Nephron progenitor cell (in vitro differentiated cells): ENCODE measurements around the gene MYO1E.
A peak's percentile ranks its signal among the peaks of the same experiment; 100 is the strongest.

ENCODE experiments used
- DNase-seq: peaks from one replicate; pipeline ENCODE4 v3.0.0; 2021
- H3K27ac Mint-ChIP-seq: 2 replicates; pipeline ENCODE4 v1.8.0; 2021; ENCODE audit warnings: mild to moderate bottlenecking, moderate library complexity, mixed read lengths
- H3K27me3 Mint-ChIP-seq: 2 replicates; pipeline ENCODE4 v1.8.0; 2021; ENCODE audit warnings: mild to moderate bottlenecking, low read depth, mixed read lengths; ENCODE audit not compliant: poor library complexity
- H3K36me3 Mint-ChIP-seq: 2 replicates; pipeline ENCODE4 v1.8.0; 2021; ENCODE audit warnings: low read depth, mixed read lengths
- H3K4me1 Mint-ChIP-seq: 2 replicates; pipeline ENCODE4 v1.8.0; 2021; ENCODE audit warnings: mixed read lengths
- H3K4me3 Mint-ChIP-seq: 2 replicates; pipeline ENCODE4 v1.8.0; 2021; ENCODE audit warnings: mild to moderate bottlenecking, moderate library complexity, mixed read lengths
- H3K9me3 Mint-ChIP-seq: 2 replicates; pipeline ENCODE4 v1.8.0; 2021; ENCODE audit warnings: mild to moderate bottlenecking, moderate library complexity, mixed read lengths
- TF ChIP-seq, protein P1 (sequence below): fragments of 200-600 bp; sonication (generic); IDR thresholded peaks from 2 replicates; pipeline ENCODE4 v1.5.0; 2021; ENCODE audit warnings: antibody characterized with exemption

The MYO1E gene

GRCh38 chr15:59259137-59259943 is 113.3 kb downstream of the MYO1E start:
- Mint-ChIP-seq H3K4me3 (no peak overlapping the region), H3K36me3 (peaks cover 4% of the 10 kb centered on the region), H3K27ac (no peak overlapping the region)

GRCh38 chr15:59258317-59258716 is 114.4 kb downstream of the MYO1E start:
- H3K27ac Mint-ChIP-seq, result peak overlapping the region; percentile 61
- no peaks in the 10 kb centered on the region for H3K9me3 Mint-ChIP-seq
- DNase-seq, result no peak
- TF ChIP-seq, protein P1, sequence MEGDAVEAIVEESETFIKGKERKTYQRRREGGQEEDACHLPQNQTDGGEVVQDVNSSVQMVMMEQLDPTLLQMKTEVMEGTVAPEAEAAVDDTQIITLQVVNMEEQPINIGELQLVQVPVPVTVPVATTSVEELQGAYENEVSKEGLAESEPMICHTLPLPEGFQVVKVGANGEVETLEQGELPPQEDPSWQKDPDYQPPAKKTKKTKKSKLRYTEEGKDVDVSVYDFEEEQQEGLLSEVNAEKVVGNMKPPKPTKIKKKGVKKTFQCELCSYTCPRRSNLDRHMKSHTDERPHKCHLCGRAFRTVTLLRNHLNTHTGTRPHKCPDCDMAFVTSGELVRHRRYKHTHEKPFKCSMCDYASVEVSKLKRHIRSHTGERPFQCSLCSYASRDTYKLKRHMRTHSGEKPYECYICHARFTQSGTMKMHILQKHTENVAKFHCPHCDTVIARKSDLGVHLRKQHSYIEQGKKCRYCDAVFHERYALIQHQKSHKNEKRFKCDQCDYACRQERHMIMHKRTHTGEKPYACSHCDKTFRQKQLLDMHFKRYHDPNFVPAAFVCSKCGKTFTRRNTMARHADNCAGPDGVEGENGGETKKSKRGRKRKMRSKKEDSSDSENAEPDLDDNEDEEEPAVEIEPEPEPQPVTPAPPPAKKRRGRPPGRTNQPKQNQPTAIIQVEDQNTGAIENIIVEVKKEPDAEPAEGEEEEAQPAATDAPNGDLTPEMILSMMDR, result no peak
- H3K36me3 Mint-ChIP-seq, result peaks cover 4% of the 10 kb centered on the region
- H3K4me1 Mint-ChIP-seq, result no peaks in the 10 kb centered on the region
- no peak overlapping the region for H3K4me3 Mint-ChIP-seq
- H3K27me3 Mint-ChIP-seq, result no peaks in the 10 kb centered on the region

More at GRCh38 chr15:59259137-59259943, 113.3 kb downstream of the MYO1E start:
- Mint-ChIP-seq H3K9me3 (no peaks in the 10 kb centered on the region), H3K27me3 (no peaks in the 10 kb centered on the region), H3K4me1 (no peaks in the 10 kb centered on the region)
- TF ChIP-seq, protein P1, result no peak
- no peak for DNase-seq

GRCh38 chr15:59257140-59257539 is 115.5 kb downstream of the MYO1E start:
- H3K27ac Mint-ChIP-seq, result no peak overlapping the region
- peaks cover 10% of the 10 kb centered on the region for H3K36me3 Mint-ChIP-seq
- DNase-seq, result no peak

DNA sequence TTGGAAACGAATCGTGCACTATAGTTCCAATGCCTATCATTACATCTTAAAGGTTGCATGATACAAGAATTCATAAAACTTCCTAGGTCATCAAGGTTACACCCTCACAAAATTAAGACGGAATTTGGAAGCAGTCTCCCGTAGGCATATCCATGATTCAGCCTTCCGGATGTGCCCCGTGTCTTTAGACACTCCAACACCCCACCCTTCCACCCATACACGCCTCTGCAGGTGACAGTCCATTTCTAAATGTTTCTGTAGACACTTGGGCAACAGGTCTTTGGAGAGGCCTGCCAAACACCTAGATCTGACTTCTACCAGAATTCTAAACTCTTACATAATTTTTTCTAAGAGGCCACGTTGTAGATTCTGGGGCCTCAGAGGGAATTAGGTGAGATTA is 116.2 kb downstream of the MYO1E start:
- no peaks in the 10 kb centered on the region for H3K27me3 Mint-ChIP-seq
- no peaks in the 10 kb centered on the region for H3K4me1 Mint-ChIP-seq
- H3K9me3 Mint-ChIP-seq, result no peaks in the 10 kb centered on the region
- no peak overlapping the region for H3K27ac Mint-ChIP-seq
- H3K36me3 Mint-ChIP-seq, result peaks cover 10% of the 10 kb centered on the region
- TF ChIP-seq, protein P1, result no peak
- no peak for DNase-seq
- H3K4me3 Mint-ChIP-seq, result no peak overlapping the region

More at GRCh38 chr15:59257140-59257539, 115.5 kb downstream of the MYO1E start:
- no peak overlapping the region for H3K4me3 Mint-ChIP-seq
- no peaks in the 10 kb centered on the region for H3K9me3 Mint-ChIP-seq
- TF ChIP-seq, protein P1, result no peak
- H3K4me1 Mint-ChIP-seq, result no peaks in the 10 kb centered on the region
- no peaks in the 10 kb centered on the region for H3K27me3 Mint-ChIP-seq

GRCh38 chr15:59255680-59256336 is 116.9 kb downstream of the MYO1E start:
- H3K36me3 Mint-ChIP-seq, result peaks cover 10% of the 10 kb centered on the region
- no peak overlapping the region for H3K4me3 Mint-ChIP-seq
- H3K9me3 Mint-ChIP-seq, result no peaks in the 10 kb centered on the region
- no peaks in the 10 kb centered on the region for H3K4me1 Mint-ChIP-seq
- no peak overlapping the region for H3K27ac Mint-ChIP-seq
- no peak for DNase-seq
- TF ChIP-seq, protein P1, result no peak
- H3K27me3 Mint-ChIP-seq, result no peaks in the 10 kb centered on the region
